Measurements from ENCODE around the gene SERPINI2.

The SERPINI2 gene

GRCh38 chr3:167483708-167484475 is 10.1 kb upstream of the SERPINI2 start:
- TF ChIP-seq TEAD4 (IDR thresholded peaks at IDR 0.05): no peak
- TF ChIP-seq RAD21 (IDR thresholded peaks at IDR 0.05; ENCODE audit: low read depth): no peak
- no peak for TF ChIP-seq CEBPB (IDR thresholded peaks at IDR 0.05)
- TF ChIP-seq EP300 (IDR thresholded peaks at IDR 0.05; ENCODE audit: borderline replicate concordance): no peak
- no peak for TF ChIP-seq CREB1 (IDR thresholded peaks at IDR 0.05; ENCODE audit: low read depth)
- TF ChIP-seq YY1 (IDR thresholded peaks at IDR 0.05; ENCODE audit: low read depth): no peak
- no peak for TF ChIP-seq EGR1 (IDR thresholded peaks at IDR 0.05)
- TF ChIP-seq TAF1 (IDR thresholded peaks at IDR 0.05; ENCODE audit: low read depth): no peak
- no peak for TF ChIP-seq TCF12 (IDR thresholded peaks at IDR 0.05; ENCODE audit: low read depth)
- TF ChIP-seq FOXM1 (IDR thresholded peaks at IDR 0.05; ENCODE audit: borderline replicate concordance, low read depth): no peak
- no peak for TF ChIP-seq USF1 (IDR thresholded peaks at IDR 0.05)

DNA sequence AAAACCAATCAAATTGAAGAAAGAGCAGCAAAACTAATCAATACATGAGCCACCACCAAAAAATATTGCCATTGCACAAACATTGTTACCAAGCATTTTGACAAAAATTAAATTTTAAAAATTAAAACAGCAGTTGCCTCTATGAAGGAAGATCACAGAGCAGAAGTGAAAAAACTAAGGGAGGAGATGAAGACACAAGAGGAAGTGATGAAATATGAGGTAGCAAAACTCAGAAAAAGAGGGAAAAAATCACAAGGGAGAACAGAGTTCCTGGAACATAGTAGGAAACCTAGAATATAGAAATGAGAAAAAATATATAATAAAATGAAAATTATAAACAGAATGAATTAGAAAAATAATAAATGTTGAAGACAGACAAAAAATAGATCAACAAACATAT is 7.3 kb upstream of the SERPINI2 start:
- TF ChIP-seq YY1 (IDR thresholded peaks at IDR 0.05; ENCODE audit: low read depth): no peak
- TF ChIP-seq, protein P1, sequence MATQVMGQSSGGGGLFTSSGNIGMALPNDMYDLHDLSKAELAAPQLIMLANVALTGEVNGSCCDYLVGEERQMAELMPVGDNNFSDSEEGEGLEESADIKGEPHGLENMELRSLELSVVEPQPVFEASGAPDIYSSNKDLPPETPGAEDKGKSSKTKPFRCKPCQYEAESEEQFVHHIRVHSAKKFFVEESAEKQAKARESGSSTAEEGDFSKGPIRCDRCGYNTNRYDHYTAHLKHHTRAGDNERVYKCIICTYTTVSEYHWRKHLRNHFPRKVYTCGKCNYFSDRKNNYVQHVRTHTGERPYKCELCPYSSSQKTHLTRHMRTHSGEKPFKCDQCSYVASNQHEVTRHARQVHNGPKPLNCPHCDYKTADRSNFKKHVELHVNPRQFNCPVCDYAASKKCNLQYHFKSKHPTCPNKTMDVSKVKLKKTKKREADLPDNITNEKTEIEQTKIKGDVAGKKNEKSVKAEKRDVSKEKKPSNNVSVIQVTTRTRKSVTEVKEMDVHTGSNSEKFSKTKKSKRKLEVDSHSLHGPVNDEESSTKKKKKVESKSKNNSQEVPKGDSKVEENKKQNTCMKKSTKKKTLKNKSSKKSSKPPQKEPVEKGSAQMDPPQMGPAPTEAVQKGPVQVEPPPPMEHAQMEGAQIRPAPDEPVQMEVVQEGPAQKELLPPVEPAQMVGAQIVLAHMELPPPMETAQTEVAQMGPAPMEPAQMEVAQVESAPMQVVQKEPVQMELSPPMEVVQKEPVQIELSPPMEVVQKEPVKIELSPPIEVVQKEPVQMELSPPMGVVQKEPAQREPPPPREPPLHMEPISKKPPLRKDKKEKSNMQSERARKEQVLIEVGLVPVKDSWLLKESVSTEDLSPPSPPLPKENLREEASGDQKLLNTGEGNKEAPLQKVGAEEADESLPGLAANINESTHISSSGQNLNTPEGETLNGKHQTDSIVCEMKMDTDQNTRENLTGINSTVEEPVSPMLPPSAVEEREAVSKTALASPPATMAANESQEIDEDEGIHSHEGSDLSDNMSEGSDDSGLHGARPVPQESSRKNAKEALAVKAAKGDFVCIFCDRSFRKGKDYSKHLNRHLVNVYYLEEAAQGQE (IDR thresholded peaks at IDR 0.05; ENCODE audit: low read depth): no peak
- no peak for TF ChIP-seq TEAD4 (IDR thresholded peaks at IDR 0.05)
- TF ChIP-seq ZBTB7A (IDR thresholded peaks at IDR 0.05; ENCODE audit: low read depth): no peak
- no peak for TF ChIP-seq TAF1 (IDR thresholded peaks at IDR 0.05; ENCODE audit: low read depth)
- TF ChIP-seq NFIC (IDR thresholded peaks at IDR 0.05): no peak
- no peak for TF ChIP-seq USF1 (IDR thresholded peaks at IDR 0.05)
- no peak for TF ChIP-seq EGR1 (IDR thresholded peaks at IDR 0.05)

DNA sequence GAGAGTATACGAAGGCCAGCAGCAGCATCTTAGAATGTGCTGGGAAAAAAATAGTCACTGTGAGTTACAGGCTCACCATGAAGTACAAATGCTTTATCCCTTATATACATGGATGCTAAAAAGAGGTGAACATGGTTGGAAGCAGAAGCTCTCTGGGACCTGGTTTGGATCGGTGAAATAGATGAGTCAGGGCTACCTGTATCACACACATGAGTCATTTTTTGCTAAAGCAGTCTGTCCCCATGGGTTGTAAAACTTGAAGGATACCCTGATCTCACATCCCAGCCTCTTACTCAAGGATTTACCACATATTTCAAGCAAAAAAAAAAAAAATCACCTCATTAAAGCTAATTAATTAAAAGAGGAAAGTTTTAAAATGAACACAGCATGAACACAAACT is 6.9 kb upstream of the SERPINI2 start:
- no peak for TF ChIP-seq TEAD4 (IDR thresholded peaks at IDR 0.05)
- no peak for TF ChIP-seq EP300 (IDR thresholded peaks at IDR 0.05; ENCODE audit: borderline replicate concordance)
- TF ChIP-seq FOXM1 (IDR thresholded peaks at IDR 0.05; ENCODE audit: borderline replicate concordance, low read depth): no peak
- no peak for TF ChIP-seq ZBTB7A (IDR thresholded peaks at IDR 0.05; ENCODE audit: low read depth)
- TF ChIP-seq EGR1 (IDR thresholded peaks at IDR 0.05): no peak
- TF ChIP-seq RAD21 (IDR thresholded peaks at IDR 0.05; ENCODE audit: low read depth): no peak
- TF ChIP-seq, protein P1 (IDR thresholded peaks at IDR 0.05; ENCODE audit: low read depth): no peak
- no peak for TF ChIP-seq TAF1 (IDR thresholded peaks at IDR 0.05; ENCODE audit: low read depth)
- TF ChIP-seq USF1 (IDR thresholded peaks at IDR 0.05): no peak
- no peak for TF ChIP-seq TCF12 (IDR thresholded peaks at IDR 0.05; ENCODE audit: low read depth)

- TF ChIP-seq EGR1 (IDR thresholded peaks at IDR 0.05) (no peak), ZBTB7A (IDR thresholded peaks at IDR 0.05; ENCODE audit: low read depth) (no peak)
These were observed 4.5 kb downstream of the SERPINI2 start for GRCh38 chr3:167469381-167469780.

DNA sequence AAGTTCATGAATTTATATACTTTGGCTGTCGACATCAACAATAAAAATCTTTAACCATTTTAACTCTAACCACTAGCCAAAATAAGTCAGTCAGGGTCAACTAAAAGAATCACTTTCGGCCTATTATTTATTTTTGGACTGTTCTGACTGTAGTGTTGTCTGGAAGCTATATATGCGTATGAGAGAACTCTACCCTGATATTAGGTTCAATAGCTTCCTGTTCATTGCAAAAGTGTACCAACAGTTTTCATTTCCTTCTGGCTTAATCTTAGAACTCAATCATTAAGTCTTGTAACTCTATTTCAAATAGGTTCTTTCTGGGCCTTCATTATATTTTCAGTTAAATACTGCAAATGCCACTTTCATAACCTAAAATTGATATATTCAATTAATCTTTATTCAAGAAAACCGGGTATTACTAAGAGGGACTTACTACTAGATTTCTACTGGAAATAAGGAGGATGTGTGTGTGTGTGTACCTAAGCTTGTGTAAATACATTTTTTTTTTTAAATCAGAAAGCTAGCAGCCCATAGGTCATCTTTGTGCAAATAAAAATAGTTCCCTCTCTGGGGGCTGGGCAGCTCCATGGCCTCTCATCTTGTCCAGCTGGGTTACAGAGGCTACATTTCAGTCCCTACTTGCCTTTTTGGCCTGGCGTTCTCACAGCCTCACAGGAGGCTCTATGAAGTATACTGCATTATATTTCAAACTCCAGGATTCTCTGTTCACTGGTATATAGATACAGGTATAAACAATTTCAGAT is 5.8 kb downstream of the SERPINI2 start:
- TF ChIP-seq FOXM1 (IDR thresholded peaks at IDR 0.05; ENCODE audit: borderline replicate concordance, low read depth) (no peak), TEAD4 (IDR thresholded peaks at IDR 0.05) (no peak), YY1 (IDR thresholded peaks at IDR 0.05; ENCODE audit: low read depth) (no peak), TCF12 (IDR thresholded peaks at IDR 0.05; ENCODE audit: low read depth) (no peak), EP300 (IDR thresholded peaks at IDR 0.05; ENCODE audit: borderline replicate concordance) (no peak), ZBTB7A (IDR thresholded peaks at IDR 0.05; ENCODE audit: low read depth) (no peak), MAX (IDR thresholded peaks at IDR 0.05) (no peak), NFIC (IDR thresholded peaks at IDR 0.05) (no peak)
- TF ChIP-seq, protein P1 (IDR thresholded peaks at IDR 0.05; ENCODE audit: low read depth): no peak

Data from Ishikawa (cell line).